Activated CD4-positive, CD25-positive, alpha-beta regulatory T cell treated with anti-CD3 and anti-CD28 coated beads, Interleukin-2, amount 50 U/mL, for 24 hours (primary cell): ENCODE measurements around the gene PLXNB2.
A peak's percentile ranks its signal among the peaks of the same experiment; 100 is the strongest.

Experiments
- ATAC-seq, 2 donors: fragments of 150-1000 bp; cut with Tn5 transposase; one replicate each; pipeline ENCODE4 v1.10.0; 2021; ENCODE audit warnings: mild to moderate bottlenecking in 1 of 2, moderate library complexity in 1 of 2

The PLXNB2 gene

GRCh38 chr22:50264104-50264745 lies 43.2 kb downstream of the PLXNB2 start:
- no peak for ATAC-seq

GRCh38 chr22:50262973-50263617 lies 44.4 kb downstream of the PLXNB2 start:
- ATAC-seq, result no peak

- ATAC-seq, result peak; percentile 33 to 37
Measured at GRCh38 chr22:50262460-50262911, 45.0 kb downstream of the PLXNB2 start.

GRCh38 chr22:50261615-50262459 lies 45.6 kb downstream of the PLXNB2 start, which contains the start of gene MAPK12:
Gene MAPK12 (minus strand): TSS chr22:50261683. CDS start chr22:50261509, 174 bp downstream.
- ATAC-seq, result no peak

DNA sequence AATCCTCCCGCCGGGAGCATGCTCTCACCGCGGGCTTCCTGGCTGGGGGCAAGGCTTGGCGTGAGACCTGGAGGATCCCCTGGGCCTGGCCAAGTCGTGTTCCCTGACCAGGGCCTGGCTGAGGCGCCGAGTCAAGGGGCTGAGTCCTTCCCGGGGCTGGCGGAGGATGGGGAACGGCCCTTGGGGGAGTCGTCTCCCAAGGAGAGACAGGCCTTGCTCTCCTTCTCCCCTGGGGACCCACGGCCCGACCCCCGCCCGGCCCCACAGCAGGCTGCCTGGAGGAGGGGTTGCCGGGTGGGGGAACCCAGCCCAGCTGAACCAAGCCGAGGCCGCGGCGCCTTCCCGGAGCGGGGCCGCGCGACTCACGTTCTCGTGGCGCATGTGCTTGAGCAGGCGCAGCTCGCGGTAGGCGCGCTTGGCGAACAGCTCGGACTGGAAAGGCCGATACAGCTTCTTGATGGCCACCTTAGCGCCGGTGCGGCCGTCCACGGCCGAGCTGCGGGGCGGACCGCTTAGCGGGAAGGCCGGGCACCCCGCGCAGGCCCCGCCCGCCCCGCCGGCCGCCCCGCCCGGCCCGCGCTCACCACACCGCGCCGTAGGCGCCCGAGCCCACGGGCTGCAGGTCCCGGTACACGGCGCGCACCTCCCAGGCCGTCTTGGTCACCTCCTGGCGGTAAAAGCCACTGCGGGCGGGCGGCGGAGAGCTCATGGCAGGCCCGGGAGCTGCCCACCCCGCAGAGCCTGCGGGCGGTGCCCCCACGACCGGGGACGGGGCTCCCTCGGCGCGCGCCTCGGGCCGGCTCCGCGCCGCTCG lies 46.4 kb downstream of the PLXNB2 start:
- ATAC-seq, result peak; percentile 14 to 31

DNA sequence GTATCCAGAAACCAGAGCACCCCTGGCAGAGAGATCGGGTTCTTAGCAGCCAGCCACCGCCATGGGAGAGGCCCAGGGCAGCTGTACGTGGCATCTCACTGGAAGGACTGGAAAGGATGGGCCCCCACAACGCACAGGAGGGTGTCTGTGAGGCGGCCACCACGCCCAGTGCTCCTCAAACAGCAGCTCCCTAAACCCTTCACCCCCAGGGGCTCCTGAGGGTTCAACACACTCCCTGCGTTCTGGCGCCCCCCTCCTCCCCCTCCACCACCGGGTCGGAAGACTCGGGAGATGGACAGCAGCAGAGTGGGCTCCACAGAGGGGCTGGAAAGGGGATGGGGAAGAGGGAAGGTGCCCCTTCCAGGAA lies 47.0 kb downstream of the PLXNB2 start:
- no peak for ATAC-seq

GRCh38 chr22:50259302-50259701 lies 48.1 kb downstream of the PLXNB2 start:
- ATAC-seq, result no peak

DNA sequence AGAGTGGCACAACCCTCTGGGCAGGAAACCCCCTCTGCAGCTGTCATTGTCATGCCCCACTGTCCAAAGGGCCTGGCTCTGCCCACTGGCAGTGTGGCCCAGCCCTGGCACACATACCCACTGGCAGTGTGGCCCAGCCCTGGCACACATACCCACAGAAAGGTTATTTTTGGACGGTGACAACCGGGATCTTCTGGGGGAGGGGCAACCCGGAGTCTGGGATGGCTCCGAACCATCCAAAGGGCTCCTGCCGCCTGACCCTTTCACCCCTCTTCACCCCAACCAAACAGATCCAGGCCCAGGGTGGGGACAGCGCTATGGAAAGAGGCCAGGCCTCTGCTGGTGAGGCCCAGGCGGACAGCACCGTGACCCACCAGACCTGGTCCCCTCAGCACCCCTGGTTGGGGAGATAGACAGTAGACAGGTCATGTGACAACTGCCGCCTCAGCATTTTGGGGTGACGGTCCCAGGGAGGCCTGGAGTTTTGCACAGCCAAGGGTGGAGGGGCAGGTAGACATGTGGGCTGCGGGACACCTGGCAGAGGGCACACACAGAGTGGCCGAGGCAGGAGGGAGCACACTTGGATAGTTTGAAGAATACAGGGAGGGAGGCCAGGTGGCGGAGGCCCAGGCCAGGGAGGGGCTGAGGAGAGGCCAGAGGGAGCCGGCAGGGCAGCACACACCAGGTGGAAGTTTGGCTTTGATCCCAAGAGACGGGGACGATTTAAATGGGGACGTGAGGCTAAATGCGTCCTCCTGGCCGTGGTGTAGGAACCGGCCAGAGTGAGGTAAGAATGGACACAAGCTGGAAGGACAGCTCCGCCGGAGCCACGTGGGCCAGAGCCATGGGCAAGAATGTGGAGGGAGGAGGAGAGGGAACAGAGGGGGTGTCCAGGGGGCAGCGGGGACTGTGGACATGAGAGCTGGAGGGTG lies 48.8 kb downstream of the PLXNB2 start:
- ATAC-seq, result no peak

- ATAC-seq, result no peak
Measured at GRCh38 chr22:50257451-50258360, 49.7 kb downstream of the PLXNB2 start.

GRCh38 chr22:50257041-50257440 lies 50.4 kb downstream of the PLXNB2 start:
- ATAC-seq, result no peak

DNA sequence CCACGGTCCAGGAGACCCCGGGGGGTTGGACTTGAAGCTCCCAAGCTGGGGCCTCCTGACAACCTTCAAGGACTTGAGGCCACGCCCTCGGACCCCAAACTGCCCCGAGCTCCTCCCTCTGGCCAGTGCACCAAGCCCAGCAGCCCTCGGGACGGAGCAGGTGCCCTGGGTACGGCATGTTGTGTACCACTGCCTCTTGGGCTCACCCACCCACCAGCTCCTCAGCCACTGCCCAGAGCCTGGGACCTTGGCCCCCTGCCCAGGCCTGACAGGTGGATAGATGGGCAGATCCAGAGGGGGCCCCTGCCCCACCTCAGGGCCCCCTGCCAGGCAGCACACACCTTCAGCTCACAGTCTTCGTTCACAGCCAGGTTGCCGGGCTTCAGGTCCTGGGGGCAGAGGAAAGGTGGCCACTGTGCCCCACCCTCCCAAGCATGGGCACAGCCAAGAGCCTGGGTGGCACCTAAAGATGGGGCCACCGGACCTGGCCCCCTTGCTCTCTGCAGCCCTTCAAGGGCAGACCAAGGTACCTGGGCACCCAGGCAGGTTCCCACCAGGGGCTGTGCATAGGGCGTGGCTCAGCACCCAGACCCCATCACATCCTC lies 51.1 kb downstream of the PLXNB2 start:
- ATAC-seq, result no peak

DNA sequence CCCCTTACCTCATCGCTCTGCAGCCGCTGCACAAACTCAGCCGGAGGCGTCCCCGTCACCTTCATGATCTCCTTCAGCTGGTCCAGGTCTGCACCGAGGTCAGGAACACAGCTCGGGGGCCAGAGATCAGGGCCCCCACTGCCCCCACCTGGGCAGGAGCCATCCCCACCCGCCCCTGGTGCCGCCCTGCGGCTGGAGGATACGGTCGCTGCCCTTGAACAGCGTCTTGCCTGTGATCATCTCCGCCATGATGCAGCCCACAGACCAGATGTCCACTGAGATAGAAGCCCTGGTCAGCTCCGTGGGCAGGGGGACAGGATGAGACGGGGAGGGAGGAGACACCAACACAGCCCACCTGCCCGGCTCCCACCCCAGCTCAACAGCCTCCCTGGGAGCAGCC lies 51.8 kb downstream of the PLXNB2 start:
- ATAC-seq, result no peak

DNA sequence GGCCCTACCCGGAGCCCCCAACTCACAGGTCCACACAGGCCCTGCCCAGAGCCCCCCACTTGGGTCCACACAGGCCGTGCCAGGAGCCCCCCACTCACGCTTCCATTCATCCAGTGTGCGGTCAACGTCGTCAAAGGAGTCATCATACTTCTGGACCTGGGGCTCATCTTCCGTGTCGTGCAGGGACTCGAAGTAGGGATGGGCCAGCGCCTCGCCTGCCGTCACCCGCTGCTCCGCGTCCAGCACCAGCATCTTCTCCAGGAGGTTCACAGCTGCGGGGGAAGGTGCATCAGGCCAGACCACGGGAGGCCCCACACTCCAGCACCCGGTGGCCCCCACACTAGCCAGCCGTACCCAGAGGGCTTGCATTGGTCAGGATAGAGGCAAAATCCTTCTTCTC lies 52.3 kb downstream of the PLXNB2 start:
- ATAC-seq, result no peak

DNA sequence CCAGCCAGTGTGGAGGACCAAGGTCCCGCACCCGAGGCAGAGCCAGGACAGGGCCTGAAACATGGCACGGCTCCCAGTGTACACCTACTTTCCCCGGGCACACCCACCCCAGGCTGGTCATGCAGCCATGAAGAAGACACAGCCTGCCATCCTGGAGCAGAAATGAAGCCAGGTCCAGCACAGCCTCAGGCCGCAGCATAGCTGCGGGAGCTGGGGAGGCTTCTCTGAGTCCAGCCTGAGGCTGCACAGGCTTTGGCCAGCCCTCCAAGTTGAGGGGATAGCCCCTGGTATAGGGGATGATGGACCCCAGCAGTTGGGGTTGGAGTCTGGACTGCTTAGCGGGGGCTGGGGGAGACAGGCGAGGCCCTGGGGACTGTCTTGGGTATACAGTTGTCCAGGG lies 53.5 kb downstream of the PLXNB2 start:
- ATAC-seq, result no peak

DNA sequence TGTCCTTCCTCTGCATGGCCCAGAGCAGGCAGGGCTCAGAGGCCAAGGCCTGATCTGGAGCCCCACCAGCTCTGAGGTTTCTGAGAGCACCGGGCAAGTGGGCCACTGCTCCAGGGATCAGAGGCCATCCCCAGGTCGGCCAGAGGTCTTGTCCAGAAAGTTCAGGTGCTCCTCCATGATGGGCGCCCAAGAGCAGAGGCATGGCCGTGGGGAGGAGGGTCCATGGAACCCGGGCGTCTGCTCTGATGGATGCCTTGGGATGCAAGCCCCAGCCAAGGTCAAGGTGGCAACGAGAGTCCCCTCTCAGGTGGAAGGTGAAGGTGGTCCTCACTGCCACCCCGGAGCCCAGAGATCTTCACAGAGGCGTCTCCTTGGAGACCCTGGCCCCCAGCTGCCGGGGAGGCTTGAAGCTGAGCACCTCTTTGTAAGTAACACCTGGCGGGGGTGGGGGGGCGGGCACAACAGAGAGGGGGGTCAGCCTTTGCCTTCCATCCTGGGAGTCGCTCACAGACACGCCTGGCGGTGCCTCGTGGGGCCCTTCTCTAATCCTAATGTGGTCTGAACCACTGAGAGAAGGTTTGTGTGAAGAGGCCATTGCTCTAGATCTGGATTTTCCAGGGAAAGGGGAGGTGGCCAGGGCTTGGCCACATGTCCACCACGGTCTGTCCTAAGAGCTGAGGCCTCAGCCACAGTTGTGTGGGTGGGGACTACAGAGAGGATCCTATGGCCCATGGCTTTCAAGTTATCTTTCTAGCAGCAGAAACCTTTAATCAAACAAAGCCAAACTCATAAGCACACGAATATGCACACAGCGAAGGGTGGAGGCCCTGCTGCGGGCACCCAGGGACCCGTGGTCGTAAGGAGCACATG lies 54.2 kb downstream of the PLXNB2 start:
- ATAC-seq, result no peak

DNA sequence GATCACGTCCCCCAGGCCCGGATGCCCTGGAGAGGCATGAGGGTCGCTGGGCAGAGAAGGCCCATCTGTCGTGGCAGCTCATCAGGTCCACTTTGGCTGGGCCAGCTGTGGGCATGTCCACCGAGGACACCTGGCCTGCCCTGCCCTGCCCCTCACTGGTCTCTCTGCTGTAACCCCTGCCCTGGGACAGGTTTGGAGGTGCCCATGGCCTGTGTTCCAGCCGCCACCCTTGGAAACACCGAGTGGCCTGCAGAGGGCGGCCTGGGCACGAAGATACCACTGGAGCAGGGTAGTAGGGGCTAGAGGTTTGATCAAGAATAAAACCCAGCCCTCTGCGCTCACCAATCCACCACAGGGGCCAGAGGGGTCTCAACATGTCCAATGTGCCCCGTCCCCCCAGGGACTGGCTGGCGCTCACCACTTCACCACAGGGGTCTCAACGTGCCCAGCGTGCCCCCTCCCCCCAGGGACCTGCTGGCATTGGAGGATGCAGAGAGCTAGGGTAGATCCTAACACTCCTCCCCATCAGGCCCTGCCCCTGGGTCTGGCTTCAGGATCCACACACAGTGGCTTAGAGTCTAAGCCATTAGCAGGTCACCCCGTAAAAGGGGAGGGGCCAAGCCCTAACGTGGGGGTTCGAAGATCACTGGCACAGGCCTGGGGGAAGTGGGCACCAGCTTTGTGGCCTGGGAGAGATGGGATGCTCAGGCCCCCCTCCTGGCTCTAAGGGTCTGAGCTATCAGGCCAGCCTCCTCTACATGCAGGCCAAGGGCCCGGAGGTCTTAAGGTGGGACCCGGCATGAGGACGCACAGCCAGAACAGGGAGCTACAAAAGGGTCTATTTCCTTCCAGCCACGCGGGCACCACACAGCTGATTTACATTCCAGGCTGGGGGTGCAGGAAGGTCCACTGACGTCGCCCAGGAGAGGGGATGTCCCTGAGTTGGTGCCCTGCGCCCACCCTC lies 55.1 kb downstream of the PLXNB2 start:
- peak; percentile 71 to 78 for ATAC-seq

- no peak for ATAC-seq
Measured at GRCh38 chr22:50251477-50252081, 55.9 kb downstream of the PLXNB2 start.
